SK-N-SH treated with all-trans-retinoic acid at 6 μM for 48 hours (cell line): Measurements from ENCODE around the gene KRT14.
"Not testable (repeated sequence)": the region's sequence is repeated elsewhere in the genome, so short reads cannot be mapped to it uniquely, and the experiment has no call there.

Experiments used
- ATAC-seq: fragments of 200-7000 bp; cut with Tn5 transposase; 3 replicates; pipeline ENCODE4 v1.9.1; 2020; ENCODE audit warnings: mild to moderate bottlenecking, moderate library complexity
- ARNTL ChIP-seq: fragments of 450-650 bp; formaldehyde crosslinking; IDR thresholded peaks from 2 replicates; pipeline ENCODE4 v1.5.0; 2020; ENCODE audit warnings: low read depth, mild to moderate bottlenecking, moderate library complexity, borderline replicate concordance
- CSDC2 ChIP-seq: fragments of 250-450 bp; sonication (Bioruptor Pico); IDR thresholded peaks from 2 replicates; pipeline ENCODE4 v1.5.0; 2020; ENCODE audit warnings: mild to moderate bottlenecking, moderate library complexity
- CSRNP3 ChIP-seq: fragments of 250-450 bp; sonication (Bioruptor Pico); IDR thresholded peaks from 2 replicates; pipeline ENCODE4 v1.5.1; 2021; ENCODE audit warnings: mild to moderate bottlenecking, moderate library complexity
- GLIS3 ChIP-seq: fragments of 250-450 bp; sonication (Bioruptor Pico); IDR thresholded peaks from 2 replicates; pipeline ENCODE4 v1.5.0; 2020; ENCODE audit warnings: mild to moderate bottlenecking, moderate library complexity
- ISL1 ChIP-seq: fragments of 250-450 bp; sonication (Bioruptor Pico); IDR thresholded peaks from 2 replicates; pipeline ENCODE4 v2.1.2; 2022; ENCODE audit warnings: mild to moderate bottlenecking, moderate library complexity
- PATZ1 ChIP-seq: fragments of 250-450 bp; sonication (Bioruptor Pico); IDR thresholded peaks from 2 replicates; pipeline ENCODE4 v1.8.0; 2020; ENCODE audit warnings: mild to moderate bottlenecking, moderate library complexity, borderline replicate concordance
- RARB ChIP-seq: fragments of 250-450 bp; sonication (Bioruptor Pico); IDR thresholded peaks from 2 replicates; pipeline ENCODE4 v1.8.0; 2021; ENCODE audit warnings: mild to moderate bottlenecking, moderate library complexity
- SNAI2 ChIP-seq: fragments of 250-450 bp; sonication (Bioruptor Pico); IDR thresholded peaks from 2 replicates; pipeline ENCODE4 v1.5.0; 2020; ENCODE audit warnings: mild to moderate bottlenecking, moderate library complexity
- TCF4 ChIP-seq: fragments of 250-450 bp; sonication (Bioruptor Pico); IDR thresholded peaks from 2 replicates; pipeline ENCODE4 v1.8.0; 2021; ENCODE audit warnings: mild to moderate bottlenecking, moderate library complexity, borderline replicate concordance
- TOX ChIP-seq: fragments of 250-450 bp; sonication (Bioruptor Pico); IDR thresholded peaks from 2 replicates; pipeline ENCODE4 v1.8.0; 2021; ENCODE audit warnings: mild to moderate bottlenecking, moderate library complexity, borderline replicate concordance
- TSHZ2 ChIP-seq: fragments of 250-450 bp; sonication (Bioruptor Pico); IDR thresholded peaks from 2 replicates; pipeline ENCODE4 v1.5.0; 2020; ENCODE audit warnings: mild to moderate bottlenecking, moderate library complexity
- ZC3H10 ChIP-seq: fragments of 250-450 bp; sonication (Bioruptor Pico); IDR thresholded peaks from 2 replicates; pipeline ENCODE4 v1.5.1; 2021; ENCODE audit warnings: mild to moderate bottlenecking, moderate library complexity
- ZFP30 ChIP-seq: fragments of 450-650 bp; formaldehyde crosslinking; IDR thresholded peaks from 2 replicates; pipeline ENCODE4 v1.5.0; 2022; ENCODE audit warnings: mild to moderate bottlenecking, moderate library complexity
- ZNF565 ChIP-seq: fragments of 450-650 bp; formaldehyde crosslinking; conservative IDR thresholded peaks from 2 replicates; pipeline ENCODE4 v1.5.0; 2020; ENCODE audit warnings: low read depth, mild to moderate bottlenecking, moderate library complexity
- ZNF8 ChIP-seq: fragments of 450-650 bp; formaldehyde crosslinking; IDR thresholded peaks from 2 replicates; pipeline ENCODE4 v1.5.0; 2020; ENCODE audit warnings: mild to moderate bottlenecking, moderate library complexity
- TF ChIP-seq, protein P1 (sequence below): fragments of 250-450 bp; sonication (Bioruptor Pico); IDR thresholded peaks from 2 replicates; pipeline ENCODE4 v1.8.0; 2021; ENCODE audit warnings: low read depth, mild to moderate bottlenecking, moderate library complexity, borderline replicate concordance

Gene KRT14

DNA sequence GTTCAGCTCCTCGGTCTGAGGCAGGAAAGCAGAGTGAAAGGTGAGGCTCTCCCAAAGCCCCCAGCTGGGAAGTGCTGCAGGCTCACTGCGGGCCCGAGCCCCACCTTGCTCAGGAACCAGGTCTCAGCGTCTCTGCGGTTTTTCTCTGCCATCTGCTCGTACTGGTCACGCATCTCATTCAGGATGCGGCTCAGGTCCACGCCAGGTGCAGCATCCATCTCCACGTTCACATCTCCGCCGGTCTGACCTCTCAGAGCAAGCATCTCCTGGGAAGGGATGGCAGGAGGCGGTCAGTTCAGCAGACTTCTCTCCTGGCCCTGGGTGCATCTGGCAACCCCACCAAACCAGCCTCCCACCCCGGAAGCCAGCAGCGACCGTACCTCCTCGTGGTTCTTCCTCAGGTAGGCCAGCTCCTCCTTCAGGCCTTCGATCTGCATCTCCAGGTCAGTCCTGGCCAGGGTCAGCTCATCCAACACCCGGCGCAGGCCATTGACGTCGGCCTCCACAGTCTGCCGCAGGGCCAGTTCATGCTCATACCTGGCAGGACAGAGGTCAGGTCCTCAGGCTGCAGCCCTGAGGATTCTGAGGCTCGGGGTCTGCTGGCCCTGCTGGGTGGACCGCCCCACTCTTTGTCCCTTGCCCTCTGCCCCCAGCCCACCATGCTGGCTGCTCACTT lies 24.4 kb upstream of the KRT14 start:
- TF ChIP-seq ZFP30: no peak
- TF ChIP-seq, all 23 proteins: peak for 0
- ATAC-seq: no peak

DNA sequence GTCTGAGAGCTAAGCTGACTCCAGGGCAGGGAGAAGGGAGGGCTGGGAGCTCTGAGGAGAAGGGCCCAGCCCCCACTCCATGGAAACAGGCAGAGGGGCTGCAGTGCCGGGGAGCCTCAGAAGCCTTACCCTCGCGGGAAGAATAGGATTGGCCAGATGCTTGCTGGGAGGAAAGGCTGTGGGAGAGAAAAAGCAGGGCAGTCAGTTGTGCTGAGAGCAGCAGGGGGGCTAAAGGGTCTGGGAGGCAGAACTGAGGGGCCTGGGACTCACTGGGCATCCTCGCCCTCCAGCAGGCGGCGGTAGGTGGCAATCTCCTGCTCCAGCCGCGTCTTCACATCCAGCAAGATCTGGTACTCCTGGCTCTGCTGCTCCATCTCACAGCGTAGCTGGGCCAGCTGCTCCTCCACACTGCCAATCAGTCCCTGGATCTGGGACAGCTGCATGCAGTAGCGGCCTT lies 23.4 kb upstream of the KRT14 start:
- ATAC-seq: peak; percentile 44; the same call in 2 of the 3 replicates

GRCh38 chr17:41606930-41607329 lies 20.2 kb upstream of the KRT14 start:
- not testable (repeated sequence) for ATAC-seq

GRCh38 chr17:41602524-41602923 lies 15.8 kb upstream of the KRT14 start:
- ATAC-seq: no peak
- TF ChIP-seq TSHZ2 (no peak), PATZ1 (CRISPR knock-in tag) (no peak), ISL1 (CRISPR knock-in tag) (no peak), GLIS3 (CRISPR knock-in tag) (no peak), SNAI2 (CRISPR knock-in tag) (no peak), ZNF565 (no peak), CSDC2 (CRISPR knock-in tag) (no peak), ZC3H10 (CRISPR knock-in tag) (no peak), RARB (CRISPR knock-in tag) (no peak), TOX (CRISPR knock-in tag) (no peak), ZNF8 (CRISPR knock-in tag) (no peak), CSRNP3 (CRISPR knock-in tag) (no peak), TCF4 (CRISPR knock-in tag) (no peak), ARNTL (CRISPR knock-in tag) (no peak)
- TF ChIP-seq, protein P1, sequence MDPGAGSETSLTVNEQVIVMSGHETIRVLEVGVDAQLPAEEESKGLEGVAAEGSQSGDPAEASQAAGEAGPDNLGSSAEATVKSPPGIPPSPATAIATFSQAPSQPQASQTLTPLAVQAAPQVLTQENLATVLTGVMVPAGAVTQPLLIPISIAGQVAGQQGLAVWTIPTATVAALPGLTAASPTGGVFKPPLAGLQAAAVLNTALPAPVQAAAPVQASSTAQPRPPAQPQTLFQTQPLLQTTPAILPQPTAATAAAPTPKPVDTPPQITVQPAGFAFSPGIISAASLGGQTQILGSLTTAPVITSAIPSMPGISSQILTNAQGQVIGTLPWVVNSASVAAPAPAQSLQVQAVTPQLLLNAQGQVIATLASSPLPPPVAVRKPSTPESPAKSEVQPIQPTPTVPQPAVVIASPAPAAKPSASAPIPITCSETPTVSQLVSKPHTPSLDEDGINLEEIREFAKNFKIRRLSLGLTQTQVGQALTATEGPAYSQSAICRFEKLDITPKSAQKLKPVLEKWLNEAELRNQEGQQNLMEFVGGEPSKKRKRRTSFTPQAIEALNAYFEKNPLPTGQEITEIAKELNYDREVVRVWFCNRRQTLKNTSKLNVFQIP (CRISPR knock-in tag): no peak

DNA sequence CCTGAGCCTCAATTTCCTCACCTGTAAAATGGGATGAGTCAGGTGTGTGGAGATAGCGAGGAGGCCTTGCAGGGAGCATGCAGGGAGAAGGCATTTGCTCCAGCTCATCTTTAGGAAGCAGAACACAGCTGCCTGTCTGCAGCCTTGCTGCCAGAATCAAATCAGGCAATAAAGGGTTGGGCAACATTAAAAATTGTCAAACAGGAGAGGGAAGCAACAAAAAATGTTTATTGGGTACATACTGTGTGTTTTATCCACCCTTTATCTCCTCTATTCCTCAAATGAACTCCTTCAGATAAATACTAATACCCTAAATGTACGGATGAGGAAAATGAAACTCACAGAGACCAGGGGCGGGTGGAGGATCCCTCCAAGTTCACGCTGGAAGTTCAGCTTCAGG lies 13.6 kb upstream of the KRT14 start:
- ATAC-seq: no peak
- TF ChIP-seq TCF4 (CRISPR knock-in tag) (no peak), PATZ1 (CRISPR knock-in tag) (no peak)
